GM12874 (cell line): Measurements from ENCODE around the gene TPD52L2.

Experiments
- TF ChIP-seq, protein P1 (sequence below): IDR thresholded peaks from 2 replicates; pipeline ENCODE4 v1.5.1; 2011; ENCODE audit warnings: low read depth, mild to moderate bottlenecking, control low read depth, low read length, moderate library complexity; ENCODE audit not compliant: insufficient read depth

The TPD52L2 gene

DNA sequence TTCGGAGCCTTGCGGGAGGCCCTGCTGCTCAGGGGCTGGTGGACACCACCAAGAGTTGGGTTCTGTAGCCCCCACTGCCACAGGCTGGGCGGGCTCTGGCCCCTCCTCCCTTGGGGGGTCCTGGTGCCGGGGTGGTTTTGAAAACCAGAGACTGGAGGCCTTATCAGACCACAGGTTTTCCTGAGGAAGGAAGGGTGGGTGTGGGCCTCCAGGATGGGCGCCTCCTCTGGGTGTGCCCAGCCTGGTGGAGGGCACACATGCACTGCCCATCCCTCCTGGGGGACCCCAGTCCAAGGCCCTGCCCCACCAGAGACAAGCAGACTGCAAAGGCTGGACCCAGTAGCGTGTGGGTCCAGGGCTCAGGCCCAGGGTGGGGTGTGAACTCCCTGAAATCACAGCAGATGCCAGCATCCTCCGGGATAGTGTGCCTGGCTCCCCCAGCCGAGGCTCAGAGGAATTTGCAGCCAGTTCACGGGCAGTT, 20.5 kb upstream of the TPD52L2 start:
- TF ChIP-seq, protein P1, sequence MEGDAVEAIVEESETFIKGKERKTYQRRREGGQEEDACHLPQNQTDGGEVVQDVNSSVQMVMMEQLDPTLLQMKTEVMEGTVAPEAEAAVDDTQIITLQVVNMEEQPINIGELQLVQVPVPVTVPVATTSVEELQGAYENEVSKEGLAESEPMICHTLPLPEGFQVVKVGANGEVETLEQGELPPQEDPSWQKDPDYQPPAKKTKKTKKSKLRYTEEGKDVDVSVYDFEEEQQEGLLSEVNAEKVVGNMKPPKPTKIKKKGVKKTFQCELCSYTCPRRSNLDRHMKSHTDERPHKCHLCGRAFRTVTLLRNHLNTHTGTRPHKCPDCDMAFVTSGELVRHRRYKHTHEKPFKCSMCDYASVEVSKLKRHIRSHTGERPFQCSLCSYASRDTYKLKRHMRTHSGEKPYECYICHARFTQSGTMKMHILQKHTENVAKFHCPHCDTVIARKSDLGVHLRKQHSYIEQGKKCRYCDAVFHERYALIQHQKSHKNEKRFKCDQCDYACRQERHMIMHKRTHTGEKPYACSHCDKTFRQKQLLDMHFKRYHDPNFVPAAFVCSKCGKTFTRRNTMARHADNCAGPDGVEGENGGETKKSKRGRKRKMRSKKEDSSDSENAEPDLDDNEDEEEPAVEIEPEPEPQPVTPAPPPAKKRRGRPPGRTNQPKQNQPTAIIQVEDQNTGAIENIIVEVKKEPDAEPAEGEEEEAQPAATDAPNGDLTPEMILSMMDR = no peak

GRCh38 chr20:63846128-63846771, 18.8 kb upstream of the TPD52L2 start:
- TF ChIP-seq, protein P1 = no peak

DNA sequence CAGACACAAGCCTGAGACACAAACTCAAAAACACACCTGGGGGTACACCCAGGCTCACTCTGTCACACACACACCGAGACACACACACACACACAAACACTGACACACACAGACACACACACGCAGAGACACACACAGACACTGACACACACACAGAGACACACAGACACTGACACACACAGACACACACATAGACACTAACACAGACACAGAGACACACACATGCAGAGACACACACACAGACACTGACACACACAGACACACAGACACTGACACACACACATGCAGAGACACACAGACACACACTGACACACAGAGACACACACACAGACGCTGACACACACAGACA, 18.2 kb upstream of the TPD52L2 start:
- TF ChIP-seq, protein P1 = no peak

- TF ChIP-seq, protein P1 = no peak
These were observed 17.6 kb upstream of the TPD52L2 start for GRCh38 chr20:63847237-63848002.

DNA sequence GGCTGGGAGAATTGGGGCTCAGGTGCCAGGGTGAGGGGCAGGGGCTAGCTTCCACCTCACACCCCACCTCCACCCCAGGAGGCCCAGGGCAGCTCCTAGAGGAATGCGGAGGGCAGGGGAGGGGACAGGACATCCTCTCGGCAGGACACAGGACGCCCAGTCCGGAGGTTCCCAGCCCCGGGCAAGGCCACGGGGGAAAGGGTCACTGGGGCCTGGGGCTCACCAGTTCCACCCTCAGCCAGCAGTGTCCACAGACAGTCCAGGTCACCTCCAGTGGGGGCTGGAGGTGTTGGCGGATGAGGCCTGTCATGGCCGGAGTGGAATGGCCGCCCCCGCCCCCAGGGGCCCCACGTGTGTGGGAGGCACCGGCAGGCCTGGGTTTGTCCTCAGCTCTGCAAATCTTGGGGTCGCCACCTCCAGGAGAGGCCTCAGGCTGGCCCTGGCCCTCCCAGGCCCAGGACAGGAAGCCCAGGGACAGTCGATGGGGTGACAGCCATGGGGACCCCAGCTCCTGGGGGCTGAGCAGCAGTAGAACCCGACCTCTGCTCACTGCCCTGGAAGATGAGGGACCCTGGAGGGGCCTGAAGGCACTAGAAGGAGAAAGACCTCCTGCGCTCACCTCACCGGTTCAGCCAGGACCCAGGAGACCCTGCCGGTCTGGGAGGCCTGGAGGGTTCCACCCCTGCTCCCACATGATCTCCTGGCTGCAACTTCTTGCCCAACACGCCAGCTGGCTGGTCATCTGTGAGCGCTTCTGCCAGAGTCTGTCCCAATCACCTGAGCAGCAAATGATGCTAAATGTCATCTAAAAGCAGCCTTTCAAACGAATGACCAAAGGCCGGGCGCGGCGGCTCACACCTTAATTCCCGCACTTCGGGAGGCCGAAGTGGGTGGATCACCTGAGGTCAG, 16.8 kb upstream of the TPD52L2 start:
- TF ChIP-seq, protein P1 = no peak

GRCh38 chr20:63850689-63851547, 14.2 kb upstream of the TPD52L2 start:
- TF ChIP-seq, protein P1 = no peak
